ENCODE measurements around the gene PERM1. TPM values are rescaled to one million over a fixed set of nuclear protein-coding genes. Genes with fewer than 3 reads are reported as not detected.
"Not testable (repeated sequence)": the region's sequence is repeated elsewhere in the genome, so short reads cannot be mapped to it uniquely, and the experiment has no call there.

Gene PERM1
- total RNA-seq, 1 experiment from 2014 or later, result 0.47 TPM

DNA sequence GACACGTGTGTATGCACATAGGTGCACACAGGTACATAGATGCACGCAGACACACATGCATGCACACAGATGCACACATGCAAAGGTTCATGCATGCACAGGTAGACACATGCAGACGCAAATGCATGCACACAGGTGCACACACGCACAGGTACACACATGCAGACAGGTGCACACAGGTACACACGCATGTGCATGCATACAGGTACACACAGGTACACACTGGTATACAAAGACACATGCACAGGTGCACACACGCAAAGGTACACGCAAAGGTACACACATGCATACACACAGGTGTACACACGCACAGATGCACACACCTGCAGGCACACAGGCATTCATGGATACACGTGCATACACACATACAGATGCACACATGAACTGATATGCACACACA is 31.6 kb downstream of the PERM1 start:
- no peaks in the 10 kb centered on the region for H3K4me1 ChIP-seq (ENCODE audit: insufficient read depth, low read length)
- H3K4me2 ChIP-seq (ENCODE audit: low read length), result no peak overlapping the region
- H3K9ac ChIP-seq (ENCODE audit: low read length), result no peak overlapping the region
- no peak overlapping the region for H2AFZ ChIP-seq (ENCODE audit: low read length)
- no peaks in the 10 kb centered on the region for H3K9me3 ChIP-seq (ENCODE audit: low read length)
- H4K20me1 ChIP-seq (ENCODE audit: low read length), result no peaks in the 10 kb centered on the region
- no peaks in the 10 kb centered on the region for H3K27me3 ChIP-seq (ENCODE audit: low read length)
- ATAC-seq (no peak), DNase-seq (no peak)
- intact Hi-C loops (cut with micrococcal nuclease), result no loop called here
- BruUV-seq (replicated peaks), result no TSS peak
- peaks cover 2% of the 10 kb centered on the region; the same call in 1 of the 2 replicates for H3K79me2 ChIP-seq (ENCODE audit: low read length)
- ChIA-PET POLR2A (ENCODE audit: unreplicated experiment) (no interaction called here), CTCF (no interaction called here)
- no peak overlapping the region for H3K27ac ChIP-seq (ENCODE audit: low read length)
- H3F3A ChIP-seq (ENCODE audit: low read length, unreplicated experiment), result no peaks in the 10 kb centered on the region
- H3K9me2 ChIP-seq (replicated peaks; ENCODE audit: low read length), result no peaks in the 10 kb centered on the region
- H3K36me3 ChIP-seq (ENCODE audit: low read depth, low read length), result peaks cover 47% of the 10 kb centered on the region
- TF ChIP-seq EZH2phosphoT487 (IDR thresholded peaks at IDR 0.05; ENCODE audit: borderline replicate concordance, low read length) (no peak), EZH2 (IDR thresholded peaks at IDR 0.05; ENCODE audit: low read length, unreplicated experiment) (no peak)
- TF ChIP-seq, protein P1, sequence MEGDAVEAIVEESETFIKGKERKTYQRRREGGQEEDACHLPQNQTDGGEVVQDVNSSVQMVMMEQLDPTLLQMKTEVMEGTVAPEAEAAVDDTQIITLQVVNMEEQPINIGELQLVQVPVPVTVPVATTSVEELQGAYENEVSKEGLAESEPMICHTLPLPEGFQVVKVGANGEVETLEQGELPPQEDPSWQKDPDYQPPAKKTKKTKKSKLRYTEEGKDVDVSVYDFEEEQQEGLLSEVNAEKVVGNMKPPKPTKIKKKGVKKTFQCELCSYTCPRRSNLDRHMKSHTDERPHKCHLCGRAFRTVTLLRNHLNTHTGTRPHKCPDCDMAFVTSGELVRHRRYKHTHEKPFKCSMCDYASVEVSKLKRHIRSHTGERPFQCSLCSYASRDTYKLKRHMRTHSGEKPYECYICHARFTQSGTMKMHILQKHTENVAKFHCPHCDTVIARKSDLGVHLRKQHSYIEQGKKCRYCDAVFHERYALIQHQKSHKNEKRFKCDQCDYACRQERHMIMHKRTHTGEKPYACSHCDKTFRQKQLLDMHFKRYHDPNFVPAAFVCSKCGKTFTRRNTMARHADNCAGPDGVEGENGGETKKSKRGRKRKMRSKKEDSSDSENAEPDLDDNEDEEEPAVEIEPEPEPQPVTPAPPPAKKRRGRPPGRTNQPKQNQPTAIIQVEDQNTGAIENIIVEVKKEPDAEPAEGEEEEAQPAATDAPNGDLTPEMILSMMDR (conservative IDR thresholded peaks at IDR 0.05; ENCODE audit: low read depth, low read length), result no peak
- no peak overlapping the region for H3K4me3 ChIP-seq (ENCODE audit: low read length)

DNA sequence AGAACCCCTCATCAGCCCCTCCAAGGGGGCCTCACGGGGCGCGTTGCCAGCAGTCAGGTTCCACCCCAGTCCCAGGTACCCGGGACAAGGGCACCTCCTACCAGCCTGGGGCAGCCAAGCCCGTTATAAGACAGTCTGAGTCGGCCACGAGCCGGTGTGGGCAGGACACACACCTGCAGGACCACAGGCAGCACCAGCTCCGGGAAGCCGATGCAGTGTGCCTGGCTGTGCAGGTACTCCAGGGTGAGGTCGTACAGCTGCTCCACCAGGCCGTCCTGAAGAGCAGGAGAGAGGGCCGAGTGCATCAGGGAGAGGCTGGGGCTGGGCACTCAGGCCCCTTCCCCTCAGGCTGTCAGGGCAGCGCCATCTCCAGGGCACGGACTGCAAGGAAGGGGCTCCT is 33.9 kb downstream of the PERM1 start:
- no peak overlapping the region for H2AFZ ChIP-seq (ENCODE audit: low read length)
- no peaks in the 10 kb centered on the region for H3F3A ChIP-seq (ENCODE audit: low read length, unreplicated experiment)
- H4K20me1 ChIP-seq (ENCODE audit: low read length), result no peaks in the 10 kb centered on the region
- H3K27me3 ChIP-seq (ENCODE audit: low read length), result peaks cover 2% of the 10 kb centered on the region
- peaks cover 37% of the 10 kb centered on the region for H3K36me3 ChIP-seq (ENCODE audit: low read depth, low read length)
- CTCF ChIA-PET, result no interaction called here
- no peak overlapping the region for H3K9ac ChIP-seq (ENCODE audit: low read length)
- BruUV-seq (replicated peaks), result no TSS peak
- intact Hi-C loops (cut with micrococcal nuclease), result no loop called here
- H3K4me3 ChIP-seq (ENCODE audit: low read length), result no peak overlapping the region
- H3K4me2 ChIP-seq (ENCODE audit: low read length), result no peak overlapping the region
- no peaks in the 10 kb centered on the region for H3K9me3 ChIP-seq (ENCODE audit: low read length)
- peaks cover 1% of the 10 kb centered on the region; the same call in 1 of the 2 replicates for H3K4me1 ChIP-seq (ENCODE audit: insufficient read depth, low read length)
- ATAC-seq (no peak), DNase-seq (no peak)
- POLR2A ChIA-PET (ENCODE audit: unreplicated experiment), result no interaction called here
- no peak overlapping the region for H3K27ac ChIP-seq (ENCODE audit: low read length)
- TF ChIP-seq EZH2 (IDR thresholded peaks at IDR 0.05; ENCODE audit: low read length, unreplicated experiment) (no peak), EZH2phosphoT487 (IDR thresholded peaks at IDR 0.05; ENCODE audit: borderline replicate concordance, low read length) (no peak)
- TF ChIP-seq, protein P1 (conservative IDR thresholded peaks at IDR 0.05; ENCODE audit: low read depth, low read length), result no peak
- H3K9me2 ChIP-seq (replicated peaks; ENCODE audit: low read length), result no peaks in the 10 kb centered on the region
- H3K79me2 ChIP-seq (ENCODE audit: low read length), result no peaks in the 10 kb centered on the region

DNA sequence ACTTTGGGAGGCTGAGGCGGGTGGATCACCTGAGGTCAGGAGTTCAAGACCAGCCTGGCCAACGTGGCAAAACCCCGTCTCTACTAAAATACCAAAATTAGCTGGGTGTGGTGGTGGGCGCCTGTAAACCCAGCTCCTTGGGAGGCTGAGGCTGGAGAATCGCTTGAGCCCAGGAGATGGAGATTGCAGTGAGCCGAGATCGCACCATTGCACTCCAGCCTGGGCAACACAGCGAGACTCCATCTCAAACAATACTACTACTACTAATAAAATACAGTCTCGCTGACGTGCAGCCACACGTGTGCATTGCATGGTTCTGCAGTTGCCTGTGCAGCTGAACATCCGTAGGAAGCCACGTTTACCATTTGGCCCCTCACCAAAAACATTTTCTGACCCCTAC is 35.1 kb downstream of the PERM1 start:
- H3K79me2 ChIP-seq (ENCODE audit: low read length); H4K20me1 ChIP-seq (ENCODE audit: low read length); H3F3A ChIP-seq (ENCODE audit: low read length, unreplicated experiment); H3K9ac ChIP-seq (ENCODE audit: low read length); BruUV-seq (replicated peaks); H3K9me3 ChIP-seq (ENCODE audit: low read length); H3K4me3 ChIP-seq (ENCODE audit: low read length); H2AFZ ChIP-seq (ENCODE audit: low read length); H3K27ac ChIP-seq (ENCODE audit: low read length); DNase-seq; ATAC-seq; H3K4me2 ChIP-seq (ENCODE audit: low read length); CTCF ChIA-PET; H3K9me2 ChIP-seq (replicated peaks; ENCODE audit: low read length); POLR2A ChIA-PET (ENCODE audit: unreplicated experiment); intact Hi-C loops (cut with micrococcal nuclease): not testable (repeated sequence)
- Histone ChIP-seq H3K4me1 (ENCODE audit: insufficient read depth, low read length) (peaks cover 10% of the 10 kb centered on the region), H3K27me3 (ENCODE audit: low read length) (peaks cover 12% of the 10 kb centered on the region), H3K36me3 (ENCODE audit: low read depth, low read length) (peaks cover 37% of the 10 kb centered on the region)
